ENCODE results near the gene FERMT3.

- TF ChIP-seq, protein P1, sequence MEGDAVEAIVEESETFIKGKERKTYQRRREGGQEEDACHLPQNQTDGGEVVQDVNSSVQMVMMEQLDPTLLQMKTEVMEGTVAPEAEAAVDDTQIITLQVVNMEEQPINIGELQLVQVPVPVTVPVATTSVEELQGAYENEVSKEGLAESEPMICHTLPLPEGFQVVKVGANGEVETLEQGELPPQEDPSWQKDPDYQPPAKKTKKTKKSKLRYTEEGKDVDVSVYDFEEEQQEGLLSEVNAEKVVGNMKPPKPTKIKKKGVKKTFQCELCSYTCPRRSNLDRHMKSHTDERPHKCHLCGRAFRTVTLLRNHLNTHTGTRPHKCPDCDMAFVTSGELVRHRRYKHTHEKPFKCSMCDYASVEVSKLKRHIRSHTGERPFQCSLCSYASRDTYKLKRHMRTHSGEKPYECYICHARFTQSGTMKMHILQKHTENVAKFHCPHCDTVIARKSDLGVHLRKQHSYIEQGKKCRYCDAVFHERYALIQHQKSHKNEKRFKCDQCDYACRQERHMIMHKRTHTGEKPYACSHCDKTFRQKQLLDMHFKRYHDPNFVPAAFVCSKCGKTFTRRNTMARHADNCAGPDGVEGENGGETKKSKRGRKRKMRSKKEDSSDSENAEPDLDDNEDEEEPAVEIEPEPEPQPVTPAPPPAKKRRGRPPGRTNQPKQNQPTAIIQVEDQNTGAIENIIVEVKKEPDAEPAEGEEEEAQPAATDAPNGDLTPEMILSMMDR (IDR thresholded peaks at IDR 0.05), result no peak
- TF ChIP-seq POLR2A (IDR thresholded peaks at IDR 0.05) (no peak), EP300 (IDR thresholded peaks at IDR 0.05) (no peak), POLR2AphosphoS5 (IDR thresholded peaks at IDR 0.05) (no peak)
Measured at GRCh38 chr11:64259533-64260067, 53.1 kb downstream of the FERMT3 start.
